Stimulated activated CD8-positive, alpha-beta memory T cell treated with anti-CD3 and anti-CD28 coated beads, Interleukin-4, amount 100 ng/mL, for 1 hour (primary cell): ENCODE results near the gene ATP1A1.

Source experiments
- DNase-seq, 2 donors: peaks; one replicate each; pipeline ENCODE4 v3.0.0-alpha.2; 2020; ENCODE audit warnings: low read depth in 2 of 2, low spot score in 1 of 2

ATP1A1 gene

GRCh38 chr1:116434849-116435248 is 61.8 kb downstream of the ATP1A1 start:
- no peak for DNase-seq

DNA sequence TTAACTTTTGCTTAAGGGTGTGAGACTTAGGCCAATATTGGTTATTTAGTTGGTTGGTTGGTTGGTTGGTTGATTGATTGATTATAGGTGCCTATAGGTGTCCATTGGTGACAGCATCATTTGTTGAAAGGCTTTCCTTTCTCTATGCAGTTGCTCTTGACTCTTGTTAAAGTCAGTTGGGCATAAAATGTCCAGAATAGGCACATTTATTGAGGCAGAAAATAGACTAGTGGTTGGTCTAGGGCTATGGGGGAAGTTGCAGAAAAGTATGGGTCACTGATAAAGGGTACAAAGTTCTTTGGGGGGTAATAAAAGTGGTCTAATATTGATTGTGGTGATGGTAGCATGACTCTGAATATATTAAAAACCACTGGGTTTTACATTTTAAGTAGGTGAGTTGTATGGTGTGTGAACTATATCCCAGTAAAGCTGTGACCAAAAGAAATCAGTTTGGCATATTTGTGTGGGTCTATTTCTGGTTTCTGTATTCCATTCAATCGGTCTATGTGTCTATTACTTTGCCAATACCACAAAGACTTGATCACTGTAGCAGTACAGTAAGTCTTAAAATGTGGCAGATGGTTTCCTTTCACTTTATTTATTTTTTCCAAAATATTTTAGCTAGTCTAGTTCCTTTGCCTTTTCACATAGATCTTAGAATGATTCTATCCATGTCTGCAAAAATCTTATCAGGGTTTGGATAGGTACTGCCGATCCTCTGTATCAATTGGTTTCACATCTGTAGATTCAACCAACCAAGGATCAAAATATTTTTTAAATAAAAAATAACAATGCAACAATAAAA is 63.0 kb downstream of the ATP1A1 start:
- no peak for DNase-seq

DNA sequence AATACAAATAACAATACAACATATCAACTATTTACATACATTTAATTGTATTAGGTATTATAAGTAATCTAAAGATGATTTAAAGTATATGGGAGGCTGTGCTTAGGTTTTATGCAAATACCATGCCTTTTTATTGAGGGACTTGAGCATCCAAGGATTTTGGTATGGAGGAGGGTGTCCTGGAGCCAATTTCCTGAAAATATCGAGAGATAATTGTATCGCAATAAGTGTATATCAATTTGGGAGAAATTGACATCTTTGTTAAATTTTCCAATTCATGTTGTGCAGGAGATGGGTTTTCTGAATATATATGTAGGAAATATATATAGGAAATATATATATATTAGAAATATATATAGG is 63.5 kb downstream of the ATP1A1 start:
- DNase-seq, result no peak

DNA sequence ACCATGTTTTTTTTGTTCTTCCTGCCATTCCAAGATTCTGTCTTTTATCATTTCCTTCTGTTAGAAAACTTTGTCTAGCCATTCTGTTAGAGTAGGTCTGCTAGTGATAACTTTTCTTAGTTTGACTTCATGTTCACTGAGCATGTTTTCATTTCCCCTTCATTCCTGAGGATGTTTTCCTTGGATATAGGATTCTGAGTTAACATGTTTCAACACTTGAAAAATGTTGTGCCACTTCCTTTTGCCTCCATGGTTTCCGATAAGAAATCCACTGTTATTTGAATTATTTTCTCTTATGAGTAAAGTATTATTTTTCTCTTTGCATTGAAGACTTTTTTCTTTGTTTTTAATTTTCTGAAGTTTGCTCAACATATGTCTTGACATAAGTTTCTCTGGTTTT is 66.7 kb downstream of the ATP1A1 start:
- DNase-seq, result no peak

DNA sequence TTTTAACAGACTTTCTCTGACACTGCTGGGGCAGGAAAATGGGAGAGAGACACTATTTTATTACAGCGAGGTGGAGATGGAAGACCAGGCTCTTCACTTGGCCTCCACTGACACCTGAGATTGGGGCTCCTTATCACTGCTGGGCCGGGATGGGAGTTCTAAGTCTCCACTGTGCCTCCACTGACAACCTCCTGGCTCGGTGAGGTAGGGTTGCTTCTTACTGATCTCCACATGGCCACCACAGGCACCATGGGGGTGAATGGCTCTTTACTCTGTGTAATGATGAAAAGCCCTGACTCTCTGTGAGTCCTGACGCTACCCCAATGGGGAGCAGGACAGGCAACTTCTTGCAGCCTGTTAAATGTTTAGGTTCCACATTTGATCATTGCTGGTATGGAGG is 67.7 kb downstream of the ATP1A1 start:
- no peak for DNase-seq

- DNase-seq, result no peak
These were observed 72.5 kb downstream of the ATP1A1 start for GRCh38 chr1:116445534-116445933.

DNA sequence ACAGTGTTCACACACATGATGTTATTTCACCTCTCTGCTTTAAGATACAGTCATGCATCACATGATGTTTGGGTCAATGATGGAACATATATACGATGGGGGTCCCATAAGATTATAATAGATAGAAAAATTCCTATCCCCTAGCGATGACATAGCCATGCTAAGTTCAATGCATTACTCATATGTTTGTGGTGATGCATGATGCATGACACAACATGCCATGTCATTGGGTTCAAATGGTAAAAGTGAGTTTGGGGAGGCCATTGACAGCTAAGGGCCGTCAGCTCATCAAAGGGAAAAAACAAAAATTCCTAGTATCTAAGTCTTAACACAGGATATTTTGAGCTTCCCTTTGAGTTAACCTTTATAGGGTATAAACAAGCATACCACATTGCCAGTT is 73.6 kb downstream of the ATP1A1 start:
- DNase-seq, result no peak

- DNase-seq, result no peak
These were observed 75.8 kb downstream of the ATP1A1 start for GRCh38 chr1:116448785-116449385.

DNA sequence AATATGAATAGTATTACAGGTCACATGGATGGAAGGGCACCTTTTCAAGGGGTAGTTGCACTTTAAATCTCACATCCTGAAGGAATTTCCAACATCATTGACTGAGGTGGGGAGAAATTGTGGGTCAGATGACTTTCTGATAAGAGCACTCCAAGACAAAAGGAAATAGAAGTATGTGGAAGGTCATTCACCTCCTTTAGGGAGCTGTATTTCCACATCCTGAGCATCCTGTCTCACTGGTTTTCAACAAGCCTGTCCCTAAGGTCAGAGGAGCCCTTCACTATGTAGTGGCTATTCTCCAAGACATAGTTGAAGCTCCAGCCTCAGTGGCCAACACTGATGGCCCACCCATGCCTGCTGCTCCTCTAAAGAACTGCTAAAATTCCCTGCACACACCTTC is 76.5 kb downstream of the ATP1A1 start:
- no peak for DNase-seq

GRCh38 chr1:116451702-116452101 is 78.7 kb downstream of the ATP1A1 start:
- DNase-seq, result no peak

DNA sequence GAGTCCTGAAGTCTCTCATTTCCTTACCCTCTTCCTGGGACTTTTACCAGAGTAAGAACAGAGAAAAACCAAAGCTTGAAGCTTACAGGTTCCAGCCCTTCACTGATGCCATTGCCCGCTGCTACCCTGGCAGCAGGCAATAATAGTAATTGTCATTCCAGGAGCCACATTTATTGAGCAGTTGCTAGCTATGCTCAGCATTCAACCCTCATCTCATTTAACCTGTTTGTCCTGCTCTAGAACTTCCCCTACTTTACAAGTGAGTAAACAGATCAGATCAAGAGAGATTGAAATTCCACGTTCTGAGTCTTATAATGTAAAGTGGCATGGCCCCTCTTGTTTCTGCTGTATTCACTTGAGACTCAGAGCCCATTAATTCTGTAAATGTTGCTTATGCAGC is 80.4 kb downstream of the ATP1A1 start:
- DNase-seq, result no peak

GRCh38 chr1:116453906-116454305 is 80.9 kb downstream of the ATP1A1 start:
- DNase-seq, result no peak
